ENCODE results near the gene SLC6A8. TPM values are rescaled to one million over a fixed set of nuclear protein-coding genes. Genes with fewer than 3 reads are reported as not detected.

The SLC6A8 gene
- total and polyA plus RNA-seq, 2 donors (not counting 1 experiment from before 2014, with no cell fraction given), result 0.49 to 2.9 TPM

DNA sequence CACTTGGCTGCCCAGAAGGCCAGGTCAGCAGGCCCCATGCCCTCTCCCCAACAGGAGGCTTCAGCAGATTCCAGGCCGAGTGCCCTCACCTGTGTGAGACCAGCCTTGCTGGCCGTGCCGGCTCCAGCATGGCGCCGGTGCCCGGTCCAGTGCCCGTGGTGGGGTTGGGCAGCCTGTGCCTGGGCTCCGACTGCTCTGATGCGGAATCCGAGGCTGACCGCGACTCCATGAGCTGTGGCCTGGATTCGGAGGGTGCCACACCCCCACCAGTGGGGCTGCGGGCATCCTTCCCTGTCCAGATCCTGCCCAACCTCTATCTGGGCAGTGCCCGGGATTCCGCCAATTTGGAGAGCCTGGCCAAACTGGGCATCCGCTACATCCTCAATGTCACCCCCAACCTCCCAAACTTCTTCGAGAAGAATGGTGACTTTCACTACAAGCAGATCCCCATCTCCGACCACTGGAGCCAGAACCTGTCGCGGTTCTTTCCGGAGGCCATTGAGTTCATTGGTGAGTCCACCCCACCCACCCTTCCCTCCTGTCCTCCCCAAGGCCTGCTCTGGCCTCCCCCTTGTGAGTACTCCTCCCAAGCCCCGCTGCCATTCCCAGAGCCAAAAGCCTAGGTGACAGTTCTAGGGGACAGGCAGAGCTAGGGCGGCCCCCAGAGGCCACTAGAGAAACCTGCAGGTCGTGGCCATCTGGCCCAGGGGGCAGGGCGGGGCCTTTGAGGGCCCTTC, 38.4 kb upstream of the SLC6A8 start:
- H3K4me3 ChIP-seq (ENCODE audit: control extremely low read depth in 1 of 5, extremely low read depth in 1 of 5, insufficient read depth in 1 of 5, low read depth in 2 of 5, low read length in 4 of 5), result no peak overlapping the region
- intact Hi-C loops (cut with micrococcal nuclease), result loop anchor here (1.0 to 5.0 kb wide), 3 partner anchors 37 to 110 kb away; no protein-coding TSS in a partner anchor
- no peak overlapping the region for H2AFZ ChIP-seq (ENCODE audit: insufficient read depth, low read depth, low read length, poor library complexity, severe bottlenecking)

More for the DNA sequence above, 38.4 kb upstream of the SLC6A8 start:
- no peaks in the 10 kb centered on the region for H3K9me3 Mint-ChIP-seq (ENCODE audit: insufficient read depth)
- H3K4me3 Mint-ChIP-seq, result no peak overlapping the region
- no peak for TF ChIP-seq EZH2 (IDR thresholded peaks at IDR 0.05; ENCODE audit: borderline replicate concordance, insufficient read depth, low read depth, low read length, poor library complexity, severe bottlenecking)
- TF ChIP-seq, protein P1, sequence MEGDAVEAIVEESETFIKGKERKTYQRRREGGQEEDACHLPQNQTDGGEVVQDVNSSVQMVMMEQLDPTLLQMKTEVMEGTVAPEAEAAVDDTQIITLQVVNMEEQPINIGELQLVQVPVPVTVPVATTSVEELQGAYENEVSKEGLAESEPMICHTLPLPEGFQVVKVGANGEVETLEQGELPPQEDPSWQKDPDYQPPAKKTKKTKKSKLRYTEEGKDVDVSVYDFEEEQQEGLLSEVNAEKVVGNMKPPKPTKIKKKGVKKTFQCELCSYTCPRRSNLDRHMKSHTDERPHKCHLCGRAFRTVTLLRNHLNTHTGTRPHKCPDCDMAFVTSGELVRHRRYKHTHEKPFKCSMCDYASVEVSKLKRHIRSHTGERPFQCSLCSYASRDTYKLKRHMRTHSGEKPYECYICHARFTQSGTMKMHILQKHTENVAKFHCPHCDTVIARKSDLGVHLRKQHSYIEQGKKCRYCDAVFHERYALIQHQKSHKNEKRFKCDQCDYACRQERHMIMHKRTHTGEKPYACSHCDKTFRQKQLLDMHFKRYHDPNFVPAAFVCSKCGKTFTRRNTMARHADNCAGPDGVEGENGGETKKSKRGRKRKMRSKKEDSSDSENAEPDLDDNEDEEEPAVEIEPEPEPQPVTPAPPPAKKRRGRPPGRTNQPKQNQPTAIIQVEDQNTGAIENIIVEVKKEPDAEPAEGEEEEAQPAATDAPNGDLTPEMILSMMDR (IDR thresholded peaks at IDR 0.05), result peak; percentile 45
- H3K27me3 ChIP-seq (replicated peaks in 1 of 4; ENCODE audit: control extremely low read depth in 1 of 4, control insufficient read depth in 3 of 4, insufficient read depth in 4 of 4, low read length in 3 of 4), result peaks cover 0 to 41% (median 7%) of the 10 kb centered on the region in 4 experiments
- H3K27ac ChIP-seq (ENCODE audit: low read length in 2 of 2), result no peak overlapping the region
- H3K4me1 ChIP-seq (ENCODE audit: control insufficient read depth in 2 of 2, insufficient read depth in 2 of 2, low read length in 2 of 2), result peaks cover 4 to 10% of the 10 kb centered on the region in 2 donors
- POLR2A ChIA-PET, result interaction anchor here (0.6 kb wide), 2 partner anchors 8 to 143 kb away, joined by 4 read pairs; no protein-coding TSS in a partner anchor
- H3K27me3 Mint-ChIP-seq, result peaks cover 7% of the 10 kb centered on the region
- peaks cover 3% of the 10 kb centered on the region for H3K4me1 Mint-ChIP-seq
- no peaks in the 10 kb centered on the region for H3K79me2 ChIP-seq (ENCODE audit: control insufficient read depth, insufficient read depth, low read length)
- no peaks in the 10 kb centered on the region for H4K20me1 ChIP-seq (ENCODE audit: control insufficient read depth, insufficient read depth, low read length, poor library complexity, severe bottlenecking)
- H3K4me2 ChIP-seq (replicated peaks; ENCODE audit: low read depth, low read length, poor library complexity, severe bottlenecking), result no peak overlapping the region
- no peaks in the 10 kb centered on the region for H3K9me3 ChIP-seq (ENCODE audit: control extremely low read depth in 1 of 3, control insufficient read depth in 2 of 3, insufficient read depth in 1 of 3, low read length in 2 of 3)
- CTCF ChIA-PET, result interaction anchor here (0.8 to 6.3 kb wide), 7 partner anchors 13 to 708 kb away, joined by 3 to 25 read pairs (median 6); no protein-coding TSS in a partner anchor
- DNase-seq (peak; percentile 50), ATAC-seq (ENCODE audit: low read depth) (peak; percentile 73)
- H3K9ac ChIP-seq (ENCODE audit: low read length), result no peak overlapping the region
- H3K27ac Mint-ChIP-seq, result no peak overlapping the region
- H3K36me3 ChIP-seq (replicated peaks in 1 of 2; ENCODE audit: control extremely low read depth in 1 of 2, control insufficient read depth in 1 of 2, extremely low read depth in 1 of 2, insufficient read depth in 2 of 2, low read length in 1 of 2), result no peaks in the 10 kb centered on the region
- 86% methylated on average over 19 of the region's 26 CpGs for WGBS (ENCODE audit: insufficient coverage)

All from B cell (primary cell).